C4-2B (cell line): ENCODE measurements around the gene KCNQ5.

ENCODE experiments used
- ZFX ChIP-seq: fragments of 450-650 bp; IDR thresholded peaks from 2 replicates; pipeline ENCODE4 v1.6.1; 2017
- TF ChIP-seq, protein P1 (sequence below): fragments of 450-650 bp; conservative IDR thresholded peaks from 2 replicates; pipeline ENCODE4 v1.5.1; 2017; ENCODE audit warnings: mild to moderate bottlenecking

DNA sequence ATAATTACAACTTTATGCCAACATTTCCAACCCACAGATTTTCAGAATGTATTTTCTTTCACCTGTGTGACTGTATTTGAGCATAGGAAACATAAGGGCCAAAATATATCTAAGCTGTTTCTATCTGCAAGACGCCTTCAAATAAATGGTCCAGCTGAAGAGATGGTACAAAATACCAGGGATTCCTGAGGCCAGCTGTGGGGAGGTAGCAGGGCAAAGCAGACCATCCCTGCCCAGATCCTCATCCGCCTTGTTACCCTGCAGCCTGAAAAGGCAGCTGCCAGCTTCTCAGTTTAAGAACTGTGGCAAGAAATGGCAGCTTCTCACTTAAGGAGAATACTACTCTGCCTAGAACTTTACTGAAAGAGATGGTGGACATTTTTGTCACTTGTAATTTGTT, 460.1 kb downstream of the KCNQ5 start:
- TF ChIP-seq, protein P1, sequence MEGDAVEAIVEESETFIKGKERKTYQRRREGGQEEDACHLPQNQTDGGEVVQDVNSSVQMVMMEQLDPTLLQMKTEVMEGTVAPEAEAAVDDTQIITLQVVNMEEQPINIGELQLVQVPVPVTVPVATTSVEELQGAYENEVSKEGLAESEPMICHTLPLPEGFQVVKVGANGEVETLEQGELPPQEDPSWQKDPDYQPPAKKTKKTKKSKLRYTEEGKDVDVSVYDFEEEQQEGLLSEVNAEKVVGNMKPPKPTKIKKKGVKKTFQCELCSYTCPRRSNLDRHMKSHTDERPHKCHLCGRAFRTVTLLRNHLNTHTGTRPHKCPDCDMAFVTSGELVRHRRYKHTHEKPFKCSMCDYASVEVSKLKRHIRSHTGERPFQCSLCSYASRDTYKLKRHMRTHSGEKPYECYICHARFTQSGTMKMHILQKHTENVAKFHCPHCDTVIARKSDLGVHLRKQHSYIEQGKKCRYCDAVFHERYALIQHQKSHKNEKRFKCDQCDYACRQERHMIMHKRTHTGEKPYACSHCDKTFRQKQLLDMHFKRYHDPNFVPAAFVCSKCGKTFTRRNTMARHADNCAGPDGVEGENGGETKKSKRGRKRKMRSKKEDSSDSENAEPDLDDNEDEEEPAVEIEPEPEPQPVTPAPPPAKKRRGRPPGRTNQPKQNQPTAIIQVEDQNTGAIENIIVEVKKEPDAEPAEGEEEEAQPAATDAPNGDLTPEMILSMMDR = no peak
- no peak for TF ChIP-seq ZFX
